ENCODE measurements around the gene IKZF1.

The IKZF1 gene

DNA sequence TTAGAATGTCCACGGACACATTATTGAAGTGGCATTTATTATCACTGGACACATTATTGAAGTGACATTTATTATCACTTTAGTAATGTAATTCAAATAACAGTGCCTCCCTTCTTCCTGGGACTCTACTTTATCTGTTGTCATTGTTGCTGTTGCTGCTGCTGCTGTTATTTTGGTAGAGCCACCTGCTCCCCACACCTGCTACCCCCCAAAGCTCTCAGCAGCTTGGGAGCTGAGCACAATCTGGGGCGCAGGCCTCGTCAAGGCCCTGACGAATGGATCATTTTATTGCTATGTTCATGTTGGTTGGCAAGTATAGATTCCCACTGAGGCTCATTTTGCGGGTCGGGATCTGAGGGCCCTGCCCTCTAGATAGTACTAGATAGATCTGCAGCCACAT, 120.8 kb downstream of the IKZF1 start:
- no peak overlapping the region for H3K4me3 ChIP-seq (ENCODE audit: low read length, poor library complexity, severe bottlenecking)
- no peaks in the 10 kb centered on the region for H3K79me2 ChIP-seq (ENCODE audit: insufficient read depth, low read length)
- no peaks in the 10 kb centered on the region for H3K9me3 ChIP-seq (ENCODE audit: insufficient read depth, low read depth, low read length)
- no peak overlapping the region for H3K9ac ChIP-seq (ENCODE audit: low read depth, low read length, poor library complexity, severe bottlenecking)
- no peak overlapping the region for H3K4me2 ChIP-seq (ENCODE audit: low read depth, low read length, poor library complexity, severe bottlenecking)
- H3K9me2 ChIP-seq (replicated peaks; ENCODE audit: low read depth, low read length): no peaks in the 10 kb centered on the region
- no peaks in the 10 kb centered on the region for H4K20me1 ChIP-seq (ENCODE audit: insufficient read depth, low read length, poor library complexity, severe bottlenecking)
- H3F3A ChIP-seq (ENCODE audit: low read depth): no peaks in the 10 kb centered on the region
- H3K27me3 ChIP-seq (ENCODE audit: insufficient read depth, low read length, poor library complexity, severe bottlenecking): no peaks in the 10 kb centered on the region
- no peak overlapping the region for H2AFZ ChIP-seq (ENCODE audit: low read length)
- H3K36me3 ChIP-seq (ENCODE audit: insufficient read depth, low read length): no peaks in the 10 kb centered on the region
- TF ChIP-seq, protein P1, sequence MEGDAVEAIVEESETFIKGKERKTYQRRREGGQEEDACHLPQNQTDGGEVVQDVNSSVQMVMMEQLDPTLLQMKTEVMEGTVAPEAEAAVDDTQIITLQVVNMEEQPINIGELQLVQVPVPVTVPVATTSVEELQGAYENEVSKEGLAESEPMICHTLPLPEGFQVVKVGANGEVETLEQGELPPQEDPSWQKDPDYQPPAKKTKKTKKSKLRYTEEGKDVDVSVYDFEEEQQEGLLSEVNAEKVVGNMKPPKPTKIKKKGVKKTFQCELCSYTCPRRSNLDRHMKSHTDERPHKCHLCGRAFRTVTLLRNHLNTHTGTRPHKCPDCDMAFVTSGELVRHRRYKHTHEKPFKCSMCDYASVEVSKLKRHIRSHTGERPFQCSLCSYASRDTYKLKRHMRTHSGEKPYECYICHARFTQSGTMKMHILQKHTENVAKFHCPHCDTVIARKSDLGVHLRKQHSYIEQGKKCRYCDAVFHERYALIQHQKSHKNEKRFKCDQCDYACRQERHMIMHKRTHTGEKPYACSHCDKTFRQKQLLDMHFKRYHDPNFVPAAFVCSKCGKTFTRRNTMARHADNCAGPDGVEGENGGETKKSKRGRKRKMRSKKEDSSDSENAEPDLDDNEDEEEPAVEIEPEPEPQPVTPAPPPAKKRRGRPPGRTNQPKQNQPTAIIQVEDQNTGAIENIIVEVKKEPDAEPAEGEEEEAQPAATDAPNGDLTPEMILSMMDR (conservative IDR thresholded peaks at IDR 0.05; ENCODE audit: low read length): no peak
- no peak for TF ChIP-seq EZH2phosphoT487 (IDR thresholded peaks at IDR 0.05; ENCODE audit: borderline replicate concordance)
- no peaks in the 10 kb centered on the region for H3K4me1 ChIP-seq (ENCODE audit: insufficient read depth, low read length, poor library complexity, severe bottlenecking)

DNA sequence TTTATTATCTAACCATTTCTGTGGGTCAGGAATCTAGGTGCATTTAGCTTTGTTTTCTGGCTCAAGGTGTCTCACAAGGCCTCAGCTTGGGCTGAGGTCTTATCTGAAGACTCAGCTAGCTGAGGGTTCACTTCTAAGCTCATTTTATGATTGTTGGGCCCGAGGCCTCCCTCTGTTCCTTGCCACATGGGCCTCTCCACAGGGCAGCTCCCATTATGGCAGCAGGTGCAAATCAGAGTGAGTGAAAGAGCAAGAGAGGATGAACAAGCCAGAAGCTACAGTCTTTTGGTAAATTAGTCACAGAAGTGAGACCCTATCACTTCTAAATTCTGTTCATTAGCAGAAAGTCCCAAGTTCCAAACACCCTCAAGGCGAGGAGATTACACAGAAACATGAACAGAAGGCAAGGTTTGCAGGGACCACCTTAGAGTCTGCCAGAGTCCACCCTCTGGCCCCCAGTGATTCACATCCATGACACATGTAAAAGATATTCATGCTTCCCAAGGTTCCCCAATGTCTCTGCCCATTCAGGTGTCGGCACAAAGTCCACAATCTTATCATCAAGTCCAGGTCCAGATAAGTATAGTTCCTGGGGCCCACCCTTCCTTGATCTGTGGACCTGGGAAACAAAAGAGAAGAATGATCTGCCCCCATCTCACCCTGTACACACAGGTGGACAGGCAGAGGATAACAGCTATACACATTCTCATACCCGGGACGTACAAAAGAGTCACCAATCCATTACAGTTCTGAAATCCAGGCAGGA, 121.9 kb downstream of the IKZF1 start:
- no peaks in the 10 kb centered on the region for H4K20me1 ChIP-seq (ENCODE audit: insufficient read depth, low read length, poor library complexity, severe bottlenecking)
- H3K4me2 ChIP-seq (ENCODE audit: low read depth, low read length, poor library complexity, severe bottlenecking): no peak overlapping the region
- H3K36me3 ChIP-seq (ENCODE audit: insufficient read depth, low read length): no peaks in the 10 kb centered on the region
- H3K9ac ChIP-seq (ENCODE audit: low read depth, low read length, poor library complexity, severe bottlenecking): no peak overlapping the region
- H3K9me3 ChIP-seq (ENCODE audit: insufficient read depth, low read depth, low read length): no peaks in the 10 kb centered on the region
- no peak overlapping the region for H3K4me3 ChIP-seq (ENCODE audit: low read length, poor library complexity, severe bottlenecking)
- TF ChIP-seq EZH2phosphoT487 (IDR thresholded peaks at IDR 0.05; ENCODE audit: borderline replicate concordance): no peak
- TF ChIP-seq, protein P1 (conservative IDR thresholded peaks at IDR 0.05; ENCODE audit: low read length): no peak
- no peaks in the 10 kb centered on the region for H3K79me2 ChIP-seq (ENCODE audit: insufficient read depth, low read length)
- no peak overlapping the region for H2AFZ ChIP-seq (ENCODE audit: low read length)
- no peaks in the 10 kb centered on the region for H3K27me3 ChIP-seq (ENCODE audit: insufficient read depth, low read length, poor library complexity, severe bottlenecking)
- H3K4me1 ChIP-seq (ENCODE audit: insufficient read depth, low read length, poor library complexity, severe bottlenecking): no peaks in the 10 kb centered on the region
- H3F3A ChIP-seq (ENCODE audit: low read depth): no peaks in the 10 kb centered on the region
- H3K9me2 ChIP-seq (replicated peaks; ENCODE audit: low read depth, low read length): no peaks in the 10 kb centered on the region

DNA sequence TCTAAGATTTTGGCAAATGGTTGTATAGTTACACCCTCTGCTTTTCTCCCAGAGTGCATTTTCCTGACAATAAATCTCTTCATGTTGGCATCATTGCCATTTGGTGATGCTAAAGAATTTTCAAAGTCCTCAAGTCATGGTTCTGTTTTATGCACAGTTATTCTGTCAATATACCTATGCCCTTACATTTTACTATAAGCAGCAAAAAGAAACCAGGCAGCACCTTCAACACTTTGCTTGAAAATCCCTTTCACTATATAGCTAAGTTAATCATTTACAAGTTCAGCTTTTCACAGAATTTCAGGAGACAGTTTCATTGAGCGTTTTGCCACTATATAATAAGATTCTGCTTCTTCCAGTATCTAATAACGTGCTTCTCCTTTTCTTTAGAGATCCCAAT, 123.0 kb downstream of the IKZF1 start:
- H3K4me3 ChIP-seq (ENCODE audit: low read length, poor library complexity, severe bottlenecking): no peak overlapping the region
- H3K4me2 ChIP-seq (ENCODE audit: low read depth, low read length, poor library complexity, severe bottlenecking): no peak overlapping the region
- no peaks in the 10 kb centered on the region for H3K4me1 ChIP-seq (ENCODE audit: insufficient read depth, low read length, poor library complexity, severe bottlenecking)
- H3K36me3 ChIP-seq (ENCODE audit: insufficient read depth, low read length): no peaks in the 10 kb centered on the region
- H4K20me1 ChIP-seq (ENCODE audit: insufficient read depth, low read length, poor library complexity, severe bottlenecking): no peaks in the 10 kb centered on the region
- H2AFZ ChIP-seq (ENCODE audit: low read length): no peak overlapping the region
- no peaks in the 10 kb centered on the region for H3K79me2 ChIP-seq (ENCODE audit: insufficient read depth, low read length)
- no peaks in the 10 kb centered on the region for H3K9me3 ChIP-seq (ENCODE audit: insufficient read depth, low read depth, low read length)
- no peak for TF ChIP-seq EZH2phosphoT487 (IDR thresholded peaks at IDR 0.05; ENCODE audit: borderline replicate concordance)
- TF ChIP-seq, protein P1 (conservative IDR thresholded peaks at IDR 0.05; ENCODE audit: low read length): no peak
- no peaks in the 10 kb centered on the region for H3K9me2 ChIP-seq (replicated peaks; ENCODE audit: low read depth, low read length)
- H3F3A ChIP-seq (ENCODE audit: low read depth): no peaks in the 10 kb centered on the region
- no peak overlapping the region for H3K9ac ChIP-seq (ENCODE audit: low read depth, low read length, poor library complexity, severe bottlenecking)
- no peaks in the 10 kb centered on the region for H3K27me3 ChIP-seq (ENCODE audit: insufficient read depth, low read length, poor library complexity, severe bottlenecking)

All from Loucy (cell line).